Transverse colon (tissue), 4 donors: Measurements from ENCODE around the gene ZFP30. TPM values are rescaled to one million over a fixed set of nuclear protein-coding genes. Genes with fewer than 3 reads are reported as not detected.
A peak's percentile ranks its signal among the peaks of the same experiment; 100 is the strongest.

Experiments used
- DNase-seq: peaks from one replicate; pipeline ENCODE4 v3.0.0-alpha.2; 2019
- H3K27ac ChIP-seq, 4 donors: fragments of 200-600 bp; sonication (generic); 2 replicates each; pipeline ENCODE4 v1.5.1; 2016 to 2018; ENCODE audit warnings: inconsistent platforms in 4 of 4
- H3K27me3 ChIP-seq: fragments of 200-600 bp; sonication (generic); 2 replicates; pipeline ENCODE4 v1.5.1; 2017; ENCODE audit warnings: inconsistent platforms
- H3K36me3 ChIP-seq, 4 donors: fragments of 200-600 bp; sonication (generic); 2 replicates each; pipeline ENCODE4 v1.5.1; 2017 to 2019; ENCODE audit warnings: inconsistent platforms in 4 of 4
- H3K4me1 ChIP-seq, 4 donors: fragments of 200-600 bp; sonication (generic); 2 replicates each; pipeline ENCODE4 v1.5.1; 2017 to 2020; ENCODE audit warnings: inconsistent platforms in 4 of 4
- H3K4me3 ChIP-seq, 4 donors: fragments of 200-600 bp; sonication (generic); 1 replicate in 1 of 4; 2 replicates in 3 of 4; pipeline versions ENCODE4 v1.5.1 to v1.6.1; 2017 to 2019; ENCODE audit warnings: inconsistent platforms in 4 of 4
- H3K9me3 ChIP-seq, 2 donors: fragments of 200-600 bp; sonication (generic); 2 replicates each; pipeline ENCODE4 v1.5.1; 2017 to 2019; ENCODE audit warnings: inconsistent platforms in 2 of 2
- CTCF ChIP-seq, 5 experiments: fragments of 200-600 bp in 3 of 5; fragments of 450-650 bp in 2 of 5; sonication (generic) in 3 of 5; IDR thresholded peaks; 1 replicate in 2 of 5; 2 replicates in 3 of 5; pipeline ENCODE4 v1.5.1; 2016 to 2017; ENCODE audit warnings: antibody characterized with exemption in 5 of 5, inconsistent platforms in 3 of 5, mild to moderate bottlenecking in 2 of 5, moderate library complexity in 1 of 5
- EP300 ChIP-seq: sonication (generic); formaldehyde crosslinking; IDR thresholded peaks from one replicate; pipeline ENCODE4 v1.6.1; 2017; ENCODE audit warnings: antibody characterized with exemption, low read depth
- POLR2A ChIP-seq: fragments of 450-650 bp; IDR thresholded peaks from one replicate; pipeline ENCODE4 v1.6.1; 2016; ENCODE audit warnings: antibody characterized with exemption, mild to moderate bottlenecking, moderate library complexity
- POLR2AphosphoS5 ChIP-seq, 3 donors: sonication (generic); formaldehyde crosslinking; IDR thresholded peaks; one replicate each; pipeline ENCODE4 v1.6.1; 2016; ENCODE audit warnings: antibody characterized with exemption in 3 of 3
- WGBS, 2 donors: methylation state at CpG; one replicate each; pipeline ENCODE4 v1.1.5; 2018; ENCODE audit warnings: low coverage in 1 of 2; 5-methylcytosine and 5-hydroxymethylcytosine counted together
- in situ Hi-C, 4 donors: fragments of 200-750 bp; cut with MboI; loops; one replicate each; pipeline versions ENCODE4 v1.15.0 to v1.15.1; 2017; ENCODE audit warnings: low sequenced_read_pairs in 3 of 4, low pct_ligation_motif_present in 1 of 4, low pct_unique_long_range_greater_than_20kb in 1 of 4
- intact Hi-C: fragments of 100-400 bp; cut with DNase I; formaldehyde crosslinking; loops from one replicate; pipeline ENCODE4 v1.15.1; 2023; ENCODE audit warnings: low total_unique reads
- total RNA-seq, 4 donors: library from RNA; depleted of rRNA; stranded (reverse); fragments of >200 nt; gene quantifications; one replicate each; pipeline ENCODE4 v1.1.0, GENCODE V29; 2016

The ZFP30 gene
- total RNA-seq = 10 to 100 TPM in 2 of 4 donors, 1 to 10 TPM in 2; 3.6 to 28.4 (median 10.9) TPM

- H3K4me1 ChIP-seq = peaks cover 9 to 20% (median 15%) of the 10 kb centered on the region in 4 donors
- TF ChIP-seq POLR2AphosphoS5 (IDR thresholded peaks at IDR 0.05) = peak in 2 of 3 donors; percentile 23 to 56
- peak; percentile 55 for TF ChIP-seq POLR2A
- TF ChIP-seq CTCF (IDR thresholded peaks at IDR 0.05) = no peak
- no peak for TF ChIP-seq EP300
- DNase-seq = peak; percentile 90
- H3K27ac ChIP-seq = peak within 1 kb of the TSS; percentile 91 to 94 (median 94)
- H3K27me3 ChIP-seq = no peaks in the 10 kb centered on the region
- peaks cover 0 to 7% (median 0%) of the 10 kb centered on the region in 4 donors for H3K36me3 ChIP-seq
- 0% methylated on average over 33 of the region's 34 CpGs; no CpG with 5 or more reads in 1 of the 2 donors for WGBS, 2 donors
- in situ Hi-C loops = no loop called here
- H3K4me3 ChIP-seq = peak within 1 kb of the TSS; percentile 44 to 78 (median 70)
- intact Hi-C loops = no loop called here
- H3K9me3 ChIP-seq = no peaks in the 10 kb centered on the region
Measured at GRCh38 chr19:37655301-37655688, at the start of gene ZFP30. ZFP30 (minus strand) TSS chr19:37655465; CDS start chr19:37647822, 7,643 bp downstream.

GRCh38 chr19:37699057-37699456, 43.8 kb upstream of the ZFP30 start:
- H3K27ac ChIP-seq = no peak overlapping the region
- intact Hi-C loops (no loop called here), in situ Hi-C loops (no loop called here)
- H3K9me3 ChIP-seq = peaks cover 10% of the 10 kb centered on the region in 2 donors
- no peak overlapping the region for H3K4me3 ChIP-seq
- 93 to 95% methylated on average over 3 to 5 of the region's 5 CpGs for WGBS, 2 donors
- no peaks in the 10 kb centered on the region for H3K4me1 ChIP-seq
- no peak for DNase-seq
- H3K36me3 ChIP-seq = peaks cover 0 to 34% (median 13%) of the 10 kb centered on the region in 4 donors
- no peak for TF ChIP-seq POLR2A
- no peak for TF ChIP-seq CTCF (IDR thresholded peaks at IDR 0.05)
- TF ChIP-seq POLR2AphosphoS5 (IDR thresholded peaks at IDR 0.05) = no peak
- no peak for TF ChIP-seq EP300
- H3K27me3 ChIP-seq = no peaks in the 10 kb centered on the region

GRCh38 chr19:37698216-37698615, 43.0 kb upstream of the ZFP30 start:
- Histone ChIP-seq H3K27me3 (no peaks in the 10 kb centered on the region), H3K4me1 (no peaks in the 10 kb centered on the region), H3K36me3 (peaks cover 0 to 27% (median 13%) of the 10 kb centered on the region in 4 donors), H3K4me3 (no peak overlapping the region), H3K9me3 (peaks cover 10% of the 10 kb centered on the region in 2 donors), H3K27ac (no peak overlapping the region)
- DNase-seq = no peak
- intact Hi-C loops (no loop called here), in situ Hi-C loops (no loop called here)
- no peak for TF ChIP-seq CTCF (IDR thresholded peaks at IDR 0.05)
- no peak for TF ChIP-seq POLR2AphosphoS5 (IDR thresholded peaks at IDR 0.05)
- no peak for TF ChIP-seq EP300
- TF ChIP-seq POLR2A = no peak
- WGBS, 2 donors = 93 to 97% methylated on average over 6 of the region's 6 CpGs

GRCh38 chr19:37695144-37695899, 40.1 kb upstream of the ZFP30 start:
- intact Hi-C loops = no loop called here
- peaks cover 0 to 24% (median 9%) of the 10 kb centered on the region in 4 donors for H3K36me3 ChIP-seq
- H3K27ac ChIP-seq = no peak overlapping the region
- TF ChIP-seq EP300 = no peak
- TF ChIP-seq POLR2A = no peak
- no peak for TF ChIP-seq POLR2AphosphoS5 (IDR thresholded peaks at IDR 0.05)
- TF ChIP-seq CTCF (IDR thresholded peaks at IDR 0.05) = no peak
- peaks cover 6 to 9% of the 10 kb centered on the region in 2 donors for H3K9me3 ChIP-seq
- in situ Hi-C loops = no loop called here
- no peaks in the 10 kb centered on the region for H3K27me3 ChIP-seq
- no peak overlapping the region for H3K4me3 ChIP-seq
- WGBS, 2 donors = 79 to 85% methylated on average over 2 to 3 of the region's 3 CpGs
- peaks cover 0 to 5% (median 0%) of the 10 kb centered on the region in 4 donors for H3K4me1 ChIP-seq
- DNase-seq = no peak
